ENCODE results near the gene NDUFA3.

NDUFA3 gene

GRCh38 chr19:54129617-54129996, 27.0 kb downstream of the NDUFA3 start:
- H3K4me3 ChIP-seq (ENCODE audit: low read depth, low read length): no peak overlapping the region
- DNase-seq (ENCODE audit: low read depth, low spot score): no peak
- in situ Hi-C loops (cut with HindIII; ENCODE audit: low sequenced_read_pairs): no loop called here
- TF ChIP-seq CTCF (IDR thresholded peaks at IDR 0.05; ENCODE audit: low read depth, low read length): no peak

- no peak overlapping the region for H3K4me3 ChIP-seq (ENCODE audit: low read depth, low read length)
- no peak for TF ChIP-seq CTCF (IDR thresholded peaks at IDR 0.05; ENCODE audit: low read depth, low read length)
- in situ Hi-C loops (cut with HindIII; ENCODE audit: low sequenced_read_pairs): no loop called here
- no peak for DNase-seq (ENCODE audit: low read depth, low spot score)
Measured at GRCh38 chr19:54133312-54133956, 30.8 kb downstream of the NDUFA3 start.

- no peak for DNase-seq (ENCODE audit: low read depth, low spot score)
- TF ChIP-seq CTCF (IDR thresholded peaks at IDR 0.05; ENCODE audit: low read depth, low read length): no peak
- H3K4me3 ChIP-seq (ENCODE audit: low read depth, low read length): no peak overlapping the region
- in situ Hi-C loops (cut with HindIII; ENCODE audit: low sequenced_read_pairs): no loop called here
Measured at GRCh38 chr19:54133957-54134590, 31.4 kb downstream of the NDUFA3 start.

GRCh38 chr19:54136086-54136863, 33.6 kb downstream of the NDUFA3 start:
- in situ Hi-C loops (cut with HindIII; ENCODE audit: low sequenced_read_pairs): no loop called here
- DNase-seq (ENCODE audit: low read depth, low spot score): no peak
- no peak for TF ChIP-seq CTCF (IDR thresholded peaks at IDR 0.05; ENCODE audit: low read depth, low read length)
- H3K4me3 ChIP-seq (ENCODE audit: low read depth, low read length): peak overlapping the region; percentile 53

GRCh38 chr19:54136864-54137698, 34.4 kb downstream of the NDUFA3 start:
- peak overlapping the region; percentile 78 for H3K4me3 ChIP-seq (ENCODE audit: low read depth, low read length)
- no peak for TF ChIP-seq CTCF (IDR thresholded peaks at IDR 0.05; ENCODE audit: low read depth, low read length)
- in situ Hi-C loops (cut with HindIII; ENCODE audit: low sequenced_read_pairs): no loop called here
- peak; percentile 100 for DNase-seq (ENCODE audit: low read depth, low spot score)

Measured in astrocyte of the spinal cord (primary cell).